Activated CD4-positive, alpha-beta T cell treated with anti-CD3 and anti-CD28 coated beads, Interleukin-2, Interleukin-6, amounts not matched to agents 100 ng/mL and 50 ng/mL, durations not matched to agents 16 hours and 8 hours (primary cell): ENCODE data around the gene TEX22.
A peak's percentile ranks its signal among the peaks of the same experiment; 100 is the strongest.

Experiments
- DNase-seq: peaks from one replicate; pipeline ENCODE4 v3.0.0-alpha.2; 2020

TEX22 gene

GRCh38 chr14:105385322-105385637 lies 13.1 kb upstream of the TEX22 start:
- DNase-seq, result no peak

DNA sequence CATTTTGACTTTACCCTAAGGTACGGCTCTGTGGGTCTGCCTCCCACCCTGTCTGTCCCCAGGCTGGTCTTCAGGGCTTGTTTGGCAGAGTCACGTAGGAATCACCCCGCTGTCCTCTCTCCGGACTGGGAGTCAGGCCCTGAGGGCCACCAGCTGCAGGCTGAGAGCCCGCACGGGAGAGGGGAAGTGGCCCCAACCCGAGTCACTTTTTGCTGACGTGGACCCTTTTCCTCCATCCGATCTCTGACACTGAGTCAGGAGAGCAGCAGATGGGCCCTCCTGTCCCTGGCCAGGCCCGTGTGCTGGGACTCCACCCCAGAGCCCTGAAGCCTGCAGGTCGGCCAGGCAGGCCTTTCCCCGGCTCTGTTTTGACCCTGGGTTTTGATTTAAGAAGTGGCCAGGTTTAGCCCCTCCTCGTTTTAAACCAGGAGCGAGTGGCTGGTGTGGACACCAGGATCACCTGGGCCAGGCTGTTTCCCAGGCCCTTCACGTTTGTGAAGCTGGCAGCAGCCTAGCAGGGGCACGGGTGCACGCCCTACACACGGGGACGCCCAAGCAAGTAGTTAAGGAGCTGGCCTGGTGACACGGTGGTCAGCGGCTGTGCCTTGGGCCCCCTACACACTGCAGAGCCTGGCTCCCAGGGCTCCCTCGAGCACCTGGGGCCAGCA lies 12.5 kb upstream of the TEX22 start:
- DNase-seq, result no peak

DNA sequence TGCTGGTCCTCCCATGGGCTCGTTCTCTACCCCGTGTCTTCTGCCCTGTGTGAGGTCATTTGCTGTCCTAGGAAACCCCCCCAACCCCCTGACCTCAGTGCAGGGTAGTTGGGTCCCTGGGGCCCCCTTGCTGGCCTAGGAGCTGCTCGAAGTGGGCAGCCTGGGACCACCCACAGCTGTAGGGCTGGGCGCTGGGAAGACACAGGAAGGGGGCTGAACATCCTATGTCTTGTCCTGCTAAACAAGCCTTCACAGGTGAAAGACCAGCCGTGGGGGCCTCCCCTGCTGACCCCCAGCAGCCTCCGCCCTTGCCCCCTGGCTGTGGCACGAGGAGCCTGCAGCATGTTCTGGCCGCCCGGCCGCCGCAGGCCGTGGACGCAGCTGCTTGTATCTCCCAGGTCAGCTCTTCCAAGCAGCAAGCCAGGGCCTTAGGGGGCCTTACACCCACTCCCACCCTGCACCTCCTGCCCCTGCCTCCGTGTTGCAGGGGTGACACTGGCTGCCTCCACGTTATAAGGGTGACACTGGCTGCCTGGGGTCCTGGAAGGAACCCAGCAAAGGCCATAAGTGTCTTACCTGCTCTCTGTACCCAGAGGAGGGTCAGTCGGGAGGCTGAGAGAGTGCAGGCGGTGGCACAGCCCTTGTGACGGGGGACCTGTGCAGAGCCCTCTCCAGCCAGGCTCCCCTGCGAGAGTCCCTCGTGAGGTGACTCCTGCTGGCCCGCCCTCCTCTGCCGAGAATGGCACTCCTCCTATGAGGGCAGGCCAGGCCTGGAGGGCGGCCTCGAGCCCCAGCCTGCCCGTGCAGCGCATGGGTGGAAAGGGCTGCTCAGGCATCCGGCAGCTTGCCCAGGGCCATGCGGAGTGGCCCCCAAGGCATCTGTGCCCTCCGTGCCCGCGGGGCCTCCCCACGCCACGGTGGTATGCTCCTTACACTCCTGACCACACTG lies 11.5 kb upstream of the TEX22 start:
- DNase-seq, result no peak

DNA sequence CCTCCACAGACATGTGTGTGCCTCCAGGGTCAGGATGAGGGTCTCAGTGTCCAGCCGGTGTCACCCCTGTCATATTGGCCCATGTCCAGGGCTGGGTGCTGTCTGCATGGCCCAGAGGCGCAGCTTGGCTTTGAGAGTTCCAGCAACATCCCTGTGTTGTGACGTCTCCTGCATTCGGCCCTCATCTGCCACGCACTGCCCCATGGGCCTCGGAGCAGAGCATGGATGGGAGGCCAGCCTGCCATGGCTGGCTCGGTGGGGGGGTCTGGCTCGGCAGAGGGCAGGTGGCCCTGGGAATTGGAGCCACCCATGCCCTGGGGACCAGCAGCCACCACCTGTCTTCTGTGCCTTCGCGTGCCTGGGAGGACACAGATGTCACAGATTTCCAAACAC lies 10.8 kb upstream of the TEX22 start:
- no peak for DNase-seq

DNA sequence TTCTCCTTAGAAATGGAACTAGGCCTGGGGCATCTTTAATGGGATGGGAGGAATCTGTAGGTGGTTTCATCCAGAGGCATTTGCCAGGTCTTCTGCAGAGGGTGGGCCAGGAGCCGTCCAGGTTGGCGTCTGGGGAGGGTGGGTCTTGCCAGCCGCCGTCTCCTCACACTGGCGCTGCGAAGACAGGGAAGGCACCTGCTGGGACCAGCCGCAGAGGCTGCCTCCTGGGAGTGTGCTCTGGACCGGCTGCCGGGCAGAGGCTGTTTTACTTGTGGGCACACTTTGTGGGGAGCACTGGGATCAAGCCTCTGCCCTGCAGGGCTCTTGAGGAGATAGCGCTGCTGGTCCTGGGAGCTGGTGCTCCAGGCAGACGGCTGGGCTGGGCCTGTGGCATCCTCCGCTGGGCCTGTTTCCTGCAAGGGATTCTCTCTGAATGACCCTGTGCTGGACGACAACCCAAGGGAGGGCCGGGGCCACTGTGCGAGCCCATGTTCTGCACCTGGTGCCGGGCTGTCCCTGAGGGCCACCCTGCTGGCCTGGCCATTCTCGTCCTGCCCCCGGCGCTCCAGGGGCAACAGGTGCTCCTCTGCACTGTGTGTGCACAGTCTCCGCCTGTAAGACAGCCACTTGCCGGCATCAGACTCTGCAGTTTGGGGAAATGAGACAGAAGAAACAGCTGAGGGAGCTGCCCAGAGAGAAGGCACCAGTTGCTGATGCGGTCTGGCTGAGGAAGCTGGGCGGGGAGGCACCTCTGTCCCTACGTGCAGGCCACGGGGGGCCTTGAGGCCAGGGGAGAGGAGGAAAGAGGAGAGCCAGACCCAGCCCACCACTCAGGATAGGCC lies 10.0 kb upstream of the TEX22 start:
- no peak for DNase-seq

DNA sequence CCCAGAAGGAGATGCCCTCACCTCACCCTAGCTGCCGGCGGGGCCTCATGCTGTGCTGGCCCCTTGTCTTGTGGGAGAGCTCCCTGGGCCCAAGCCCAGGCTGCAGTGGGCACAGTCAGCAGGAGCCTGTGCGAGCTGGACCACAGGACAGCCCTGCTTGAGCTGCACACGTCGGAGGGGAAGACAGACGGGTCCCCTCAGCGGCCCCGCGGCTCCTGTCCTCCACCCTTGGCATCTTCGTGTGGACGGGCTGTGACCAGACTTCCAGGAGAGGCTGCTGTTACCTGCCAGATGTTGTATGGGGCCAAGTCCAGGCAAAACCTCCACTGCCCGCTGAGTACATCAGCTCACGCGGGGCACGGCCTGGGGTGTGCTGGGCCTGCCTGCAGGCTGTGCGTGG lies 9.4 kb upstream of the TEX22 start:
- DNase-seq, result no peak

- no peak for DNase-seq
Measured at GRCh38 chr14:105389534-105389933, 8.8 kb upstream of the TEX22 start.

- DNase-seq, result peak; percentile 11
Measured at GRCh38 chr14:105389976-105390848, 8.1 kb upstream of the TEX22 start.

DNA sequence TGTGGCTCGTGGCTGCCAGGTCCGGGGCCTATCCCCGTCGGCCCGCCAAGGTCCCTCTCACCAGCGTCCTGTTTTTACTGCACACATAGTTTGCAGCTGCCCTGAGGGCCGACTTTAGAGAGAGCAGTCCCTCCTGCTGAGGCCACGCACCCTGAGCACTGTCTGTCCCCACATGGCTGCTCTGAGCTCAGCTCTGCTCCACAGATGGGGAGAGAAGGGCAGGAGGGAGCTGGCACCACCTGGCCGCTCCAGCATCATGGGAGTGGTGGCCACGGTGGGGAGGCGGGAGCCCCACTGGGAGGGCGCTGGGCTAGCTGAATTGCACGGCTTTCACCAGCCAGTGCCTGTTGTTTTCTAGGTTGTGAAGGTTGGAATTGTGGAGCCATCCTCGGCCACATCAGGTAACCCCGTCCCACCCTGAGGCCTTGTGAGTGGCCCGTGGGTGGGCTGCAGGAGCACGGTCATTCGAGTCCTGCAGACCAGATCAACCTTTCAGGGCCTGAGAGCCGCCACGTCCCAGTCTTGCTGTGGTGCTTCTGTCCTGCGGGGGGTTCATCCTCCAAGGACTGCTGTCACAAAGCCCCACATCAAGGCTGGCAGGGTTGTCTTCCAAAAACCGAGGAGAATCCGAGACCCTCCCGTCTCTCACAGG lies 7.4 kb upstream of the TEX22 start:
- no peak for DNase-seq

DNA sequence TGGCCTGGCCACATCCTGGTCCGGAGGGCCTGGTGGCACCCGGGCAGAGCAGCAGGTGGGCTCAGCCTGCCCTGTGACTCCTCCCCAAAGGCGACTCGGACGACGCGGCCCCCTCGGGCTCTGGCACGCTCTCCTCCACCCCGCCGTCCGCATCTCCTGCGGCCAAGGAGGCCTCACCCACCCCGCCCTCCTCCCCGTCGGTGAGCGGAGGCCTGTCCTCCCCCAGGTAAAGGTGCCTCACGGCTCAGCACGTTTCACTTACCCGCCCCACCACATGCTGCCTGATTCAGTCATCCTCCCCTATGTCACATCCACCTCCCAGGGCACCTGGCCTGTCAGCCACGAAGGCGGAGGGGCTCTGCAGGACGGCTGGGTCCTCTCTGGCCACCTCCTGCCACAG lies 6.8 kb upstream of the TEX22 start:
- no peak for DNase-seq

GRCh38 chr14:105392131-105393090 lies 5.9 kb upstream of the TEX22 start:
- no peak for DNase-seq

- DNase-seq, result no peak
Measured at GRCh38 chr14:105393151-105393550, 5.2 kb upstream of the TEX22 start.

DNA sequence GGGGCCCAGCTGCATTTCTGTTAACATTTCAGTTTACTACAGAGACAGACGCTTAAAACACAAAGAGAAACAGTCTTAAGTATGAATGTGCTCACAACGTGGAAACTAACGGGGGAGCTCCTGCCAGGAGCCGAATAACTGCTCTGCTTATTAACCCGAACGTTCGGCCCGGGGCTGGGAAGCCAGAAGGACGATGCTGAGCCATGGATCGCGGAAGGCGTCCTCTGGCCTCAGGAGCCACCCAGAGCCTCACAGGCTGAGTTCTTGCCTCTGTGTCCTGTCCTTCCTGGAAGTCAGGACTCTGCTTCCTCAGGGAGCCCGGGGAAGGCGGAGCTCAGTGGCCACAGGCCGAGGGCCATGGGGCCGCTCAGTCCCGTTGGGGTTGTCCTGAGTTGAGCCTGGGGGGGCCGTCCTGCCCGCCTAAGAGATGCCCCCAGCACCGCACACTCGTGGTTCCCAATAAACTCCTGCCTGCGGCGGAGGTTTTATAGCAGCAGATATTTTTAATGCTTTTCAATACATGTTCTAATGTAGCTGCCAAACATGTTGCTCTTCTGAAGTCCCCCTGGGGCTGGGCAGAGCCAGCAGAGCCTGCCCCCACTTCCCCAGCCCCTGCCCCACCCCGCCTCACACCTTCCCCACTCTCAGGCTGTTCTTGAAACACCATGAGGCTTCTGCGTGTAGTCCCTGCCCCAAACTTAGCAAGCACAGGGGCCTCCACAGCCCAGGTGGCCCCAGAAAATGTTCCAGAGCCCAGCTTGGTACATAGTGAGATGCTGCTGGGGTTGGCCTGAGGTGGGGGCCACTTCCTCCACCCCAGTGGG lies 3.4 kb upstream of the TEX22 start:
- no peak for DNase-seq

DNA sequence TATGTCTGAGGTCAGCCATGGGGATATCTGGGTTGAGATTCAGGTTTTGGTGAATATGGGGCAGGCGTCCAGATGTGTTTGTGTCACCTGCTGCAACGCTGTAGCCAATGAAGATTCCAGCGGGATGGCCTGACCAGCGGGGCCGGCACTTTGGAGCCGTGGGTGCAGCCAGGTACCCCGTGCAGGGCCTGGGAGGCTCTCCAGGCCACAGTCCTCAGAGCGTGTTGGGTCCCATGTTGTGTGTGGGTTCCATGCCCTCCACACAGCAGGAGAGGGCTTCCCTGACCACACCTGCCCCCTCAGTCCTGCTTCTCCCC lies 2.8 kb upstream of the TEX22 start:
- no peak for DNase-seq

DNA sequence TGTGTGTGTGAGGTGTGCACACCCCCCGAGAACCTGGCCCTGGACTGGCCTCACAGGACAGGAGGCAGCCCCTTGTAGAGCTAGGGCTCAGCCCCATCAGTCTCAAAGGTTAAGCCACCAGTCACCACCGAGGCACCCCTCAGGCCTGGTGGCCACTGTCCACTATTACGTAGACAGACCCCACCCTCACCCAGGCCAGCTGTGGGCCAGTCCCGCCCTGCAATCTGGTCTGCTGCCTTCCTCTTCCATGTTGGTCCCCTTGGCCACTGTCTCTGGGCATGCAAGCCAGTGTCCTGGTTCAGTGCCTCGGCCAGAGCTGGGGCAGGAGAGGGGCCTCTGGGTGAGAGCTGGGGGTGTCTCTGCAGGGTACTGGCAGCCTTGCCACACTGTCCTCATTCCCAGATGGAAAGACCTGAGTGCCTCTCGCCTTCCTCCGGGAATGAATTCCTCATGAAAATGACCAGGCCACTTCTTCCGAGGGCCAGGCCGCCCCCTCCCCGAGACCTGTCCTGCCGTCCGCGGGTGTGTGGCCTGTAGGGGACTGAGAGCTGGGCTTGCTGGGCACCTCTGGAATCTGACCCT lies 897 bp upstream of the TEX22 start:
- DNase-seq, result no peak

DNA sequence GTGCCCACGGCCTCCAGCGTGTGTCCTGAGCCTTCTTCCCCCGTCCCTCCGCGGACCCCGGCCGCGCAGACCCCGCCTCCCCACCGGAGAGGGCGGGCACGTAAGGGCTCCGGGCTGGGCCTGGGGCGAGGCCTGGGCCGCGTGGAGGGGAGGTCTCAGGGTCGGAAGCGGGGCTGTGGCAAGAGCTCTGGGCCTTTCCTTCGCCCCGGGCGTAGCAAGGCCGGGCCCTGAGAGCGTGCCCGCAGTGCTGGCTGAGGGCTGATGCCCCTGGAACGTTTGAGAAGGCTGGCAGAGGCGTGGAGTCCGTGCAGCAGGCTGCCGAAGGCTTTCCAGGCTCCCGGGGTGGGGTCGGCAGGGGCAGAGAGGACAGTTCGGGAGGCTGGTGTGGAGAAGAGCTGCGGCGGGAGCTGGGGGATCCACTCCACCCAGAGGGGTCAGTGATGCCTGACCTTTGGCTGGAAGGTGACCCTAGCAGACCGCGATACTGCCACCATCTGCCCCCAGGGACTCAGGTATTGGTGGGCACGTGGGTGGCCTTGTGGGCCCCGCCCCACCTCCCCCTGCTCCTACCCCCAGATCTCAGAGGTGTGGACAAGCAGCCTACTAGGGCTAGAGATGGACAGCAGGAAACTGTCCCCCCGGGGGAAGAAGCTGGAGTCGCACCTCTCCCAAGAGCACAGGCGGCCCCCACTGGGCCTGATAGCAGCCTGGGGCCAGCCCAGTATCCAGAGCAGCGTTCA lies 558 bp downstream of the TEX22 start:
- DNase-seq, result peak; percentile 58

DNA sequence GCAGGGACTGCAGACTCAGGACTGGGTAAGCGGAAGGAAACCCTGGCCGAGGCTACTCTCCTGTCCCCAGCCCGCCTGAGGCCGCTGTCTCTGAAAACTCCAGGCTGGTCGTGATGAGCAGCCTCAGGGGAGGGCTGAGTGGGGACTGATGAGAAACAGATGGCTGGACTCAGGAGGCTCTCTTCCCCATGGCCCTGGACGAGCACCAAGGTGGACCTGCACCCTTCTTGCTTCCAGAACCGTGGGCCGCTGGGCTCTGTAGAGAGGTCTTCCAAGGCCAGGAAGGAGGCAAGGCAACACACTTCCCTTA lies 1.1 kb downstream of the TEX22 start:
- DNase-seq, result no peak

- no peak for DNase-seq
Measured at GRCh38 chr14:105400016-105400415, 1.7 kb downstream of the TEX22 start.

DNA sequence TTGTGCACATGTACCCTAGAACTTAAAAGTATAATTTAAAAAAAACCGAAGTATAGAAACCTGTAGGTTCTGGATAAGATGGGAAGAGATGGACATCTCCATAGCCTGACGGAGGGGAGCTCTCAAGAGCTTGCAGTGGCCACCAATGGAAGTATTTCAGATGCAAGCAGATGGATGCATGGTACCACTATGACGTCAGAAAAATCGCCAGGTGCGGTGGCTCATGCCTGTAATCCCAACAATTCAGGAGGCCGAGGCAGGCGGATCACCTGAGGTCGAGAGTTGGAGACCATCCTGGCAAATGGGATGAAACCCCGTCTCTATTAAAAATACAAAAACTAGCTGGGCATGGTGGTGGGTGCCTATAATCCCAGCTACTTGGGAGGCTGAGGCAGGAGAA lies 3.4 kb downstream of the TEX22 start:
- DNase-seq, result no peak
